Measurements from ENCODE around the gene SNX27. TPM values are rescaled to one million over a fixed set of nuclear protein-coding genes. Genes with fewer than 3 reads are reported as not detected.

The SNX27 gene
- total and polyA plus RNA-seq, 10 of the 15 experiments (the other 5 are each of a cell fraction or from before 2014, with no cell fraction given), result 3.8 to 21.8 (median 12.5) TPM

DNA sequence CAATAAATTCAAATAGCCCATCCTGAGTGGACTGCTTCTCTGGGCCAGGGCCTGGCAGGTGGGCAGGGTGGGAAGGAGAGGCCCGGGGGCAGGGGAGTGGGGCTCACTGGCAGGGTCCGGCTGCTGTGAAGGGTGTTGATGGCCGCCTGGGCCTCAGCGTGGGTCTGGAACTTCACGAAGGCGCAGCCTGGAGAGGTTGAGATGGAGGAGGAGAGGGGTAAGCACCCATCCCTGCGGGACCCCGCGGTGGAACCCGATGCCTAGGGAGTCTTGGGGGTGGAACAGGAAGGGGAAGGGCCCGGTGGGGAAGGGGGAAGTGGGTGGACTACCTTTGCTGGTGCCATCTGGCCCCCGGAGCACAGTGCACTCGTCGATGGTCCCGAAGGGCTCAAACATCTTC lies 97.0 kb downstream of the SNX27 start:
- no peak for ATAC-seq
- RAD21 ChIA-PET (ENCODE audit: unreplicated experiment), result no interaction called here
- no TSS peak for BruUV-seq (replicated peaks)
- no peak overlapping the region for H3K4me3 ChIP-seq
- no peaks in the 10 kb centered on the region for H3K4me1 ChIP-seq (ENCODE audit: control insufficient read depth, insufficient read depth, low read length)
- TF ChIP-seq ESRRA (IDR thresholded peaks at IDR 0.05; ENCODE audit: low read length) (no peak), ATF7 (IDR thresholded peaks at IDR 0.05; ENCODE audit: low read depth) (no peak), ETV6 (conservative IDR thresholded peaks at IDR 0.05 in 1 of 2, IDR thresholded peaks at IDR 0.05 in 1 of 2; ENCODE audit: borderline replicate concordance in 1 of 2, low read depth in 1 of 2) (no peak), SMARCA5 (IDR thresholded peaks at IDR 0.05) (no peak), BCL11A (IDR thresholded peaks at IDR 0.05; ENCODE audit: low read depth, low read length) (no peak), BMI1 (IDR thresholded peaks at IDR 0.05; ENCODE audit: borderline replicate concordance) (no peak), TAF1 (IDR thresholded peaks at IDR 0.05; ENCODE audit: borderline replicate concordance, low read depth, low read length) (no peak), IKZF1 (conservative IDR thresholded peaks at IDR 0.05) (no peak)
- TF ChIP-seq, protein P1, sequence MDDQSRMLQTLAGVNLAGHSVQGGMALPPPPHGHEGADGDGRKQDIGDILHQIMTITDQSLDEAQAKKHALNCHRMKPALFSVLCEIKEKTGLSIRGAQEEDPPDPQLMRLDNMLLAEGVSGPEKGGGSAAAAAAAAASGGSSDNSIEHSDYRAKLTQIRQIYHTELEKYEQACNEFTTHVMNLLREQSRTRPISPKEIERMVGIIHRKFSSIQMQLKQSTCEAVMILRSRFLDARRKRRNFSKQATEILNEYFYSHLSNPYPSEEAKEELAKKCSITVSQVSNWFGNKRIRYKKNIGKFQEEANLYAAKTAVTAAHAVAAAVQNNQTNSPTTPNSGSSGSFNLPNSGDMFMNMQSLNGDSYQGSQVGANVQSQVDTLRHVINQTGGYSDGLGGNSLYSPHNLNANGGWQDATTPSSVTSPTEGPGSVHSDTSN (IDR thresholded peaks at IDR 0.05; ENCODE audit: insufficient replicate concordance, low read depth, low read length), result no peak
- TF ChIP-seq, protein P2, sequence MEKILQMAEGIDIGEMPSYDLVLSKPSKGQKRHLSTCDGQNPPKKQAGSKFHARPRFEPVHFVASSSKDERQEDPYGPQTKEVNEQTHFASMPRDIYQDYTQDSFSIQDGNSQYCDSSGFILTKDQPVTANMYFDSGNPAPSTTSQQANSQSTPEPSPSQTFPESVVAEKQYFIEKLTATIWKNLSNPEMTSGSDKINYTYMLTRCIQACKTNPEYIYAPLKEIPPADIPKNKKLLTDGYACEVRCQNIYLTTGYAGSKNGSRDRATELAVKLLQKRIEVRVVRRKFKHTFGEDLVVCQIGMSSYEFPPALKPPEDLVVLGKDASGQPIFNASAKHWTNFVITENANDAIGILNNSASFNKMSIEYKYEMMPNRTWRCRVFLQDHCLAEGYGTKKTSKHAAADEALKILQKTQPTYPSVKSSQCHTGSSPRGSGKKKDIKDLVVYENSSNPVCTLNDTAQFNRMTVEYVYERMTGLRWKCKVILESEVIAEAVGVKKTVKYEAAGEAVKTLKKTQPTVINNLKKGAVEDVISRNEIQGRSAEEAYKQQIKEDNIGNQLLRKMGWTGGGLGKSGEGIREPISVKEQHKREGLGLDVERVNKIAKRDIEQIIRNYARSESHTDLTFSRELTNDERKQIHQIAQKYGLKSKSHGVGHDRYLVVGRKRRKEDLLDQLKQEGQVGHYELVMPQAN (conservative IDR thresholded peaks at IDR 0.05), result no peak
- TF ChIP-seq, protein P3, sequence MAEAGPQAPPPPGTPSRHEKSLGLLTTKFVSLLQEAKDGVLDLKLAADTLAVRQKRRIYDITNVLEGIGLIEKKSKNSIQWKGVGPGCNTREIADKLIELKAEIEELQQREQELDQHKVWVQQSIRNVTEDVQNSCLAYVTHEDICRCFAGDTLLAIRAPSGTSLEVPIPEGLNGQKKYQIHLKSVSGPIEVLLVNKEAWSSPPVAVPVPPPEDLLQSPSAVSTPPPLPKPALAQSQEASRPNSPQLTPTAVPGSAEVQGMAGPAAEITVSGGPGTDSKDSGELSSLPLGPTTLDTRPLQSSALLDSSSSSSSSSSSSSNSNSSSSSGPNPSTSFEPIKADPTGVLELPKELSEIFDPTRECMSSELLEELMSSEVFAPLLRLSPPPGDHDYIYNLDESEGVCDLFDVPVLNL (IDR thresholded peaks at IDR 0.05; ENCODE audit: low read depth, low read length), result no peak
- CTCF ChIA-PET, result no interaction called here
- SMC1A ChIA-PET (ENCODE audit: uncharacterized antibody, unreplicated experiment), result no interaction called here
- FAIRE-seq, result no peak
- H3K36me3 ChIP-seq (ENCODE audit: control insufficient read depth in 2 of 2, insufficient read depth in 2 of 2, low read length in 1 of 2), result no peaks in the 10 kb centered on the region
- H3K4me2 ChIP-seq (ENCODE audit: control insufficient read depth, insufficient read depth), result no peak overlapping the region
- no peaks in the 10 kb centered on the region for H3K27me3 ChIP-seq (replicated peaks in 1 of 2; ENCODE audit: control insufficient read depth in 2 of 2, insufficient read depth in 2 of 2, low read length in 1 of 2)
- no peak for DNase-seq (ENCODE audit: low read depth, low spot score)
- no peak overlapping the region for H3K9ac ChIP-seq (ENCODE audit: control insufficient read depth, insufficient read depth, low read length)
- H3K9me3 ChIP-seq (replicated peaks; ENCODE audit: control insufficient read depth, insufficient read depth, low read length), result no peaks in the 10 kb centered on the region
- H3K27ac ChIP-seq (ENCODE audit: control insufficient read depth, insufficient read depth), result no peak overlapping the region
- 22% methylated on average over 11 of the region's 15 CpGs for WGBS (ENCODE audit: insufficient coverage, insufficient replicate concordance, low lambda C conversion rate, missing lambda C conversion rate)
- in situ Hi-C loops (cut with MboI), result no loop called here
- intact Hi-C loops (cut with micrococcal nuclease; ENCODE audit: unreplicated experiment), result no loop called here
- H3K79me2 ChIP-seq (ENCODE audit: control insufficient read depth, insufficient read depth, low read length), result no peaks in the 10 kb centered on the region
- H2AFZ ChIP-seq (ENCODE audit: control insufficient read depth, low read depth, low read length), result no peak overlapping the region
- H4K20me1 ChIP-seq (ENCODE audit: control insufficient read depth, insufficient read depth), result no peaks in the 10 kb centered on the region
- POLR2A ChIA-PET, result no interaction called here
